Skin of body (tissue), 2 donors: ENCODE measurements around the gene KLHL21. TPM values are rescaled to one million over a fixed set of nuclear protein-coding genes. Genes with fewer than 3 reads are reported as not detected.
"Not testable (repeated sequence)": the region's sequence is repeated elsewhere in the genome, so short reads cannot be mapped to it uniquely, and the experiment has no call there.

ENCODE experiments used
- DNase-seq: peaks from one replicate; lab custom pipeline; 2025; lab: John Stamatoyannopoulos, UW
- total RNA-seq: library from RNA; depleted of rRNA; stranded (reverse); fragments of >200 nt; gene quantifications from one replicate; pipeline ENCODE4 v1.2.3, GENCODE V29; 2014

The KLHL21 gene
- total RNA-seq, 1 donor from 2014 or later = 17.8 TPM

DNA sequence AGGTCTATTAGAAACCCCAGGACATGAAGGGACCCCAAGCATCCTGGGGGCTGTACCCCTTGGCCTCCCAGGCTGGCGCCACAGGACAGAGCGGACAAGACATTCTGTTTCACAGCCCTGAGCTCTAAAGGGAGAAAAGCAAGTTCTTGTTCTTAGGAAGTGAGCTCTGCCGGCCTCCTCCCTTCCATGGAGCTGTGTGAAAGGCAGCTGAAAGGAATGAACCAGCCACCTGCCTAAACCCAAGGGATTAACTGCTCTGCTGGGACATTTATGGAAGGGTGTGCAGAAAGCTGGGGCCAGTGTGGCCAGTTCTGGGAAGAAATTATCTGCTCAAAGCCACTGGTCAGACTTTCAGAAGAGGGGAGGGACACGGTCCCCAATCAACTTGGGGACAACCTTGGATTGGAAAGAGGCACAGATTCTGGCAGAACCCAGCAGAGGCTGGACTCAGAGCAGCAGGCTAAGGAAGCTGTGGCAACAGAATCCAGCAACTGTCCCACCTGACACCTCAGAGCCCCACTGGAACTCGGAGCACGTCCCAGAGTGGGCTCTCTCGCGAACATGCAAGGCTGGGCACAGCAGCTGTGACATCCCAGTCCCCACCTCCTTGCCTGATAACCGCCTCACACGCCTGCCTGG, 2.1 kb downstream of the KLHL21 start:
- DNase-seq = no peak

GRCh38 chr1:6599991-6600390, 2.7 kb downstream of the KLHL21 start:
- not testable (repeated sequence) for DNase-seq

GRCh38 chr1:6599141-6599975, 3.3 kb downstream of the KLHL21 start:
- no peak for DNase-seq

DNA sequence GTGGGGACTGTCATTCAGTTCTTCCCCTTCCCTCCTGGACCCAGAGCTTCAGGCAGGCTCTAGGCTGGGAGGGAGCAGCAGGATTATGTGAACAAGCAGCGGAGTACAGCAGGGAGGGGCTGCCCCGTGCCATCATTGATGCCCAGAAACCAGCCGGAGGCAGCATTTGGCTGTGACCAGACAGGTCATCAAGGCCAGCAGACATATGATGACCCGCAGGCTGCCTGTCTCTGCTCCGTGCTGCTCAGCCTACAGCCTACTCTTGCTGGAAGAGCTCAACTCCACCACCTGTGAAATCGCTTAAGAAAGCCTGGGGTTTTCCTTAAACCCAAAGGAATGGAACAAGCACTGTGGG, 4.9 kb downstream of the KLHL21 start:
- no peak for DNase-seq

- DNase-seq = no peak
Observed at GRCh38 chr1:6596886-6597776, 5.5 kb downstream of the KLHL21 start.

GRCh38 chr1:6596351-6596750, 6.3 kb downstream of the KLHL21 start:
- no peak for DNase-seq

DNA sequence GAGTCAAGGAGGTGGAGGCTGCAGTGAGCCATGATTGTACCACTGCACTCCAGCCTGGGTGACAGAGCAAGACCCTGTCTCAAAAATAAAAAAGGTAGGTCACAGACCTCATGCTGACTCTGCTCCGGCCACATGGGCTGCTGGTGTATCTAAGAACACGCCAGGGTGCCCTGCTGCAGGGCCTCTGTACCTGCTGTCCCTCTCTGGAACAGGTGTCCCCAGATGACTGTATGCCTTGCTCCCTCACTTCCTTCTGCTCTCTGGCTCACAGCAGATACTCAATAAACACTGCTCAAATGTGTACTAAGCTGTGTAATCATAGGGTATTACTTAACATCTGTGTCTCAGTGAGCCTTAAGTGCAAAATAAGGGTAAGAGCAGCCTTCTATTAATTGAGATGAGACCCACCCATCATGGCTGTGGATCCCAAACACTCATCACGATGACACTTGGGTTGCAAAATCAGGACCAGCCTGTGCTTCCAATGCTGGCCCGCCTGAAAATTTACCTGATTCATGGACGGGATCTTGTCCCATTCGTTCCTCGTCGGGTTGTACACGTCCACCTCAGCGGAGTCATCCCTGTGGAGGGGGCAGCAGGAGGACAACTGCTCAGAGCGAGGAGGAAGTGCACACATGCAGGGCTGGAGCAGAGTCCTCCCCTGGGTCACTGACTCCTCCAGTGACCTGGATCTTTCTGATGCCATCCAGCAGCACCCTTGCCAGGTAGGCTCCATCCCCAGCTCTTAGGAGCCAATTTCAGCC, 7.5 kb downstream of the KLHL21 start:
- DNase-seq = no peak

GRCh38 chr1:6593810-6594209, 8.9 kb downstream of the KLHL21 start:
- no peak for DNase-seq

DNA sequence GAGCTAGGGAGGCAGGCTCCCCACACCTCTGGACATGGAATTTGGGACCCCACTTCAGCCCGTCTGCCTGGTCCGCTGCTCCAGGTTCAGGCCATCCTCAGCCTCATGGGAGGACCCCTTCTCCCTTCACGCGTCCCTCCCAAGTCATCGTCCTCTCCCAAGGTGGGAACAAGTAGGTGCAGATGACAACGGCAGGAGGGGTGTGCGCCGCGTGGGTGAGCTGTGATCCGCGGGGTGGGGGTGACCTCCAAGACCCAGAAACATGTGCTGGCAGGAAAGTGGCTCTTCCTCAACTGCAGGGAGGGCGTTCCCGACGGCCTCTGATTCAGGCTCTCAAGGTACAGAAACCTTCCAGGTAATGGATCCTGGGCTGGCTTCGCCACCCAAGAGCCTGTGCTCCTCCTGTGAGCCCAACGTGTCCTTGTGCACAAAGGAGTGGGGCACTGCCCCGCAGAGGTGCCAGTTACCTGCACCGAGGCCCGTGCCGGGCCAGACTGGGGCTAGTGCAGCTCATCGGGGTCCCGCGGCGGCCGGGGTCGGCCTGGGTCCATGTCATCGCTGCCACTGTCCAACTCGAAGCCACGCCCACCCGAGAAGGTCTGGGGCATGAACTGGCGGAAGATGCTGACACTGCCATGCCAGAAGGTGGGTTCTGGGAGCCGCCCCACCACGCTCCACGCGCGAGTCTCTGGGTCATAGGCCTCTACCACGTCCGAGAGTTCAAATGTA, 9.6 kb downstream of the KLHL21 start:
- no peak for DNase-seq

DNA sequence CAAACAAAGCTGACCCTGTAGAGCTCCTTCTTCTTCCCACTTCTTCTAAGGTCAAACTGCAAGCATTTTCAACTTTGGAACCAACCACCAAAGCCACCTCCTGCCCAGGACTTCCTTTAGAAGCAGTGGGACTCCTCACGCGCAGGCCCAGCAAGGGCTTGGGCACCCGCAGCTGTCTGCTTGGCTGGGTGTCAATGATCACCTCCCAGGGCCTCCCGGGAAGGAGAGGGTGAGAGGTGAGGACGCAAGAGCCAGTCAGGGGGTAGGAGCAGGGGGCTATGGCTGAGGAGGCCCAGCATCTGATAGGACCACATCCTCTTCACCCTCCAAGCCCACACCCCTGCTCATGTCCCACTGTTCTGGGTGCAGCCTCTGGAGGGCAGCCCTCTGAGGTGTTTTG, 10.2 kb downstream of the KLHL21 start:
- DNase-seq = no peak

DNA sequence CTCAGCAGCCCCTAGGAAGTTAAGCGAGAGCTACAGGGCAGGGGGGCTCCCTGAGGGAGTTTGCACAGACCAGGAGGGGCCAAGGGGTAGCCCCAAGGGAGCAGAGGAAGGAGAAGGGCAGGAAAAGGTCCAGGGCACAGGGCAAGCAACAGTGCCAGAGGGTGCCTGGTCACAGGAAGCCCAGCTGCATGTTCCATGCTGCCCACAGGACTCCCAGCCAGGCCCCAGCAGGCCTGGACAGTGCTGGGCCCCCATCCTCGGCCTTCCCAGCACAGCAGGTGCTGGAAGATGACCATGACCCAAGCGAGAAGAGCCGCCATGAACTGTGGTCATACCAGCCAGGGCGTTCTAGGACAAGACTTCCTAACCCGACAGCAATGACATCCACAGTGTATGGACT, 11.0 kb downstream of the KLHL21 start:
- DNase-seq = no peak

DNA sequence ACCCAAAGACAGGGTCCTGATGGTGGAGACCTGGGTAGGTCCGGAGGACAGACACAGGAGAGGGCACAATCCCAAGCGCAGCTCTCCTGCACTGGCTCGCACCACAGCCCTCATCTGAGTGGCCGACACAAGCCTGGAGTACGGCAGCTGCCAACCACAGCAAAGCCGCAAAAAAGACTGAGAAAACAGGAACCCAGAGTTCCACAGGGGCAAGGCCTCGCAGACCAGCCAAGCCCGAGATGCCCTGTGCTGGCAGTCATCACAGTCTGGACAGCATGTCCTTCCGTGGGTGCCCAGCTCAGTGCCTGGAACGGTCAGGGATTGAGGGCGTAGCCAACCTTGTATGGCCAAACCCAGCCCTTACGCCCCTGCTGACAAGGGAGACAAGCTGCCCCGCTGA, 11.4 kb downstream of the KLHL21 start:
- no peak for DNase-seq

- no peak for DNase-seq
Observed at GRCh38 chr1:6590046-6590445, 12.6 kb downstream of the KLHL21 start.

DNA sequence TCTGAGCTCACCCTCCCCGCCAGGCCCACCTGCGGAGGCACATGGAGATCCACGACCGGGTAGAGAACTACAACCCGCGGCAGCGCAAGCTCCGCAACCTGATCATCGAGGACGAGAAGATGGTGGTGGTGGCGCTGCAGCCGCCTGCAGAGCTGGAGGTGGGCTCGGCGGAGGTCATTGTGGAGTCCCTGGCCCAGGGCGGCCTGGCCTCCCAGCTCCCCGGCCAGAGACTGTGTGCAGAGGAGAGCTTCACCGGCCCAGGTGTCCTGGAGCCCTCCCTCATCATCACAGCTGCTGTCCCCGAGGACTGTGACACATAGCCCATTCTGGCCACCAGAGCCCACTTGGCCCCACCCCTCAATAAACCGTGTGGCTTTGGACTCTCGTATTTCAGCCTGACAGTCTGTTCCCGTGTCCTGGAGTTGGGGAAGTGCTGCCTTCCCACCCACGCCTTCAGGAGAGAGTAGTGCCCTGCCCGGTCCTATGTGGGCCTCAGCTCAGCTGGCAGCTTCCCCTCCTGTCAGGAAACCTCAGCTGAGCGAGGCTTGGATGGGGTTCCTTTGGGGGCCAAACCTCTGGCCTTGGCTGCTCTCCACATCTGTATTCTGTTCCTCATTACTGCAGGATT, 13.7 kb downstream of the KLHL21 start:
- DNase-seq = no peak

DNA sequence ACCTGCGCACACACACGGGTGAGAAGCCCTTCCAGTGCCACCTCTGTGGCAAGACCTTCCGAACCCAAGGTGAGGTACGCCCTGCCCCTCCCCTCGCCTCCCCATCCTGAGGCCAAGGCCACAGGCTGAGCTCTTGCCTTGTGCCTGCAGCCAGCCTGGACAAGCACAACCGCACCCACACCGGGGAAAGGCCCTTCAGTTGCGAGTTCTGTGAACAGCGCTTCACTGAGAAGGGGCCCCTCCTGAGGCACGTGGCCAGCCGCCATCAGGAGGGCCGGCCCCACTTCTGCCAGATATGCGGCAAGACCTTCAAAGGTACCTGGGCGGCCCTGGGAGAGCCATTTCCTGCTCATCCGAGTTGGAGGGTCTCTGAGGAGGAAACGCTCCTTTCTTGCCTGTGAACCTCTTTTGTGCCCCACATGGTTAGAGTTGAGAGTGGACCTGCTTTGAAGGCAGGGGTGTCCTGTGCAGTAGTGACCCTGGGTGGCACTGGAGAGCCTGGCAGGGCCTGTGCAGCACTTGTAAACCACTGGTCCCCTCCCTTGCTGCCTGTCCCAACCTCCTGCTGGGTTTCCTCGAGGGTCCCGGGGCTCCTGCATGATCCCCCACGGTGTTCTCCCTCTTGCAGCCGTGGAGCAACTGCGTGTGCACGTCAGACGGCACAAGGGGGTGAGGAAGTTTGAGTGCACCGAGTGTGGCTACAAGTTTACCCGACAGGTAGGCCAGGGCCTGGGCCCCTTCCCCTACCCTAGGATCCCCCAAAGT, 14.4 kb downstream of the KLHL21 start:
- no peak for DNase-seq

DNA sequence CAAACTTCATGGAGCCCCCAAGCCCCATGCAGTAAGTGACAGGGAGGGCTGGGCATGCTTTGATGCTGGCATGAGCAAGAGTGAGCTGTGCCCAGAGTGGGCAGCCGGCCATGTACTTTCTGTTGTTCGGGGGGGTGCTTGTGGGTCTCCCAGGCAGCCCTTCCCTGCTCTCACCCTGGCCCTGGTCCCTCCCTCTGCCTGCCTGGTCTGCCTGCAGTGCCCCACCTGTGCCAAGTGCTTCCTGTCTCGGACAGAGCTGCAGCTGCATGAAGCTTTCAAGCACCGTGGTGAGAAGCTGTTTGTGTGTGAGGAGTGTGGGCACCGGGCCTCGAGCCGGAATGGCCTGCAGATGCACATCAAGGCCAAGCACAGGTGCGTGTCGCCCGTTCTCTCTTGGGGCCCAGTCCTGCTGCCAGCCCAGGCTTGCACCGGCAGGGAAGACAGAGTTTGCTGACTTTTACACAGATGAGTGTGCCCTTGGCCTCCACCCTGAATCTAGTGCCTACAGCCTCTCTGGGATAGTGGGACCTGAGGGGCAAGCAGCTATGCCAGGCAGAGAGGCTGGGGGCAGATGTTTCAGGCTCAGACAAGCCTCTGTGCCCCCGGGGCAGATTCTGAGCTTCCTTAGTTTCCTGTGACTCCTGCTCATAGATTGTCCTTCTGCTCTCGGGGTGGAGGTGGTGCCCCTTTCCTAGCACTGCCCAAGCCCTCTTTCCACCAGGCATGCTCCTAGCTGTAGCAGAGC, 15.2 kb downstream of the KLHL21 start:
- no peak for DNase-seq

GRCh38 chr1:6586404-6586816, 16.3 kb downstream of the KLHL21 start:
- DNase-seq = no peak

DNA sequence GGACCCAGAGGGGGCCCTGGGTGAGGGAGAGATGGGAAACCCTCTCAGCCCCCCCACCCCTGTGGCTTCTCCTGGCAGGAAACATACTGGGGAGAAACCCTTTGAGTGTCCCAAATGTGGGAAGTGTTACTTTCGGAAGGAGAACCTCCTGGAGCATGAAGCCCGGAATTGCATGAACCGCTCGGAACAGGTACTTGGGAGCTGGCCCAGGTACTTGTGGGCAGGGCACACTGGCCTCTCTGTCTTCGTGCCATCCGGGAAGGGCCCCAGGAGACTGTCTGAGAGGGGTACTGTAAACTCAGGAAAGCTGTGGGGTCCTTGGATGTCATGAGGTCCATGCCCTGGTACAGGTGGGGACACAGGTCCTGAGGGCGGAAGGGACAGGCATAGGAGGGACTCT, 16.8 kb downstream of the KLHL21 start:
- DNase-seq = no peak
